DMS153 treated with DMSO at 0.1 percent for 48 hours (cell line): ENCODE results near the gene ST6GALNAC6.

Experiments
- DNase-seq: peaks from one replicate; lab custom pipeline; 2025; ENCODE audit not compliant: unreplicated experiment; lab: John Stamatoyannopoulos, UW

ST6GALNAC6 gene, protein sequence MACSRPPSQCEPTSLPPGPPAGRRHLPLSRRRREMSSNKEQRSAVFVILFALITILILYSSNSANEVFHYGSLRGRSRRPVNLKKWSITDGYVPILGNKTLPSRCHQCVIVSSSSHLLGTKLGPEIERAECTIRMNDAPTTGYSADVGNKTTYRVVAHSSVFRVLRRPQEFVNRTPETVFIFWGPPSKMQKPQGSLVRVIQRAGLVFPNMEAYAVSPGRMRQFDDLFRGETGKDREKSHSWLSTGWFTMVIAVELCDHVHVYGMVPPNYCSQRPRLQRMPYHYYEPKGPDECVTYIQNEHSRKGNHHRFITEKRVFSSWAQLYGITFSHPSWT

DNA sequence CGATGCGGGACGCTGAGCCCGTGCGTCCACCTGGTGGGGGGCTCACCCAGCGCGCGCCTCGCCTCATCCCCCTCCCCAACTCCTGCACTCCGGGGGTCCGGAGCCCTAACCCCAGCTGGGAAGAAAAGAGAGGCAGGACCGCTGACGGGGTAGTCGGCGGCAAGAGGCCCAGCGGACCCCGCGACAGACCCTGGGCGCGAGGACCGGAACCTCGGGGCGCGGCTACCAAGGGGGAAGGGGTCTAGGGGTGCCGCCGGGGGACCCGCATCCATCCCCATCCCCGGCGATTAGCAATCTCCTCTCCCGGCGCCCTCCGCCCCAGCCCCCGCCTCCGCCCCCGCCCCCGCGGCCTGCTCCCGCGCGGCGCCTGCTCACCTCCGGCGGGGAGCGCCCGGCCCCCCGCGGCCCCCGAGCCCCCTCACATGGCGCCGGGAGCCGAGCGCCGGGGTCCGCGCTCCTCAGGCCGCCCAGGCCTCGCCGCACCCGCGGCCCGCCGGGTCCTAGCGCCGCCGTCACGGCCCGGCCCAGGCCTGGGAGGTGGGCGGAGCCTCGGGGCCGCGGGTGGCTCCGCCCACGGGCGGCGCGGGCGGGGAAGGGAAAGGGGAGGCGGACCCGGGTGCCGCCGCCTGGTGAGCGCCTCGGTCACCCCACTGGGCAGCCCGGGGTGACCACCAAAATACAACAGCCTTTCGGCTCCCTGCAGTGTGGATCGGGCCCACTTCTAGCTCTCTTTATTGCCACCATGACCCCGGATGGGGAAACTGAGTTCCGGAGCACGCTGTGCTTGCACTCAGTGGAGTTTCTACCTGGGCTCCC, at the start of gene ST6GALNAC6:
Gene ST6GALNAC6, minus strand, starts transcription at position 476 of the 816 bp plus-strand sequence. CDS start 1,622 bp downstream, outside the sequence.
- DNase-seq: peak; percentile 20

GRCh38 chr9:127947841-127948710, 48.7 kb upstream of the ST6GALNAC6 start:
- no peak for DNase-seq

DNA sequence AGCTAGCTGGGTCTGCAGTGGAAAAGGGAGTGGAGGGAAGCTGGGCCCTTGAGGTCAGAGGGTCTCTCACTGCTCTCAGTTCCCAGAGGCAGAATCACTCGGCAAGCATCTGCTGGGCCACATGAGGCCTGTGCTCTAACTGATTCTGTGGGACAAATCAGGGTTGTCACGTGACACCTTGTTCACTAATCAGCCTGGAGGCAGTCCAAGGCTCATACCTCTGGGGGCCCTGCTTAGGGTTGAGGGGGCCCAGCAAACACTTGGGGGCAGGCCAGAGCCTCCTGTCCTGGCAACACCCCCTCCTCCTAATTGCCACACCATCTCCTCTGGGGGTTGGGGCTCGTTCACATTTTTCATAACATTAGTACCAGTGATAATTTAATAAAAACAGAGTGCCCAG, 47.3 kb upstream of the ST6GALNAC6 start:
- DNase-seq: no peak

DNA sequence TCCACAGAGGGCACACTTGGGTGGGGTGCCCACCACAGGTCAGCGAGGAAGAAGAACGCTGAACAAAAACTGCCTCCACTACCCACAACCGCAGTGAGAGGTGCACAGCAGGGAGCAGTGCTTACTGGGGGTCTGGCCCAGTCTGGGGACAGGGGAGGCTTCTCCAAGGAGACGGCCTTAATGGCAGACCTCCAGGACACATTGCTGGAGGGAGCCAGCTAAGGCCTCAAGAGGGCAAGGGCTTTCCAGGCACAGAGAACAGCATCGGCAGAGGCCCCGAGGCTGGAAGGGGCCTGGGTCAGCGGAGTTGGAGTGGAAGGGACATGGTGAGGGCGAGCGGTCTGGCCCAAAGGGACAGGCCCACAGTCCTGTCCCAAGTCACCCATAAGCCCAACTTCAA, 46.5 kb upstream of the ST6GALNAC6 start:
- DNase-seq: no peak

- DNase-seq: no peak
Observed at GRCh38 chr9:127945338-127945737, 45.9 kb upstream of the ST6GALNAC6 start.

DNA sequence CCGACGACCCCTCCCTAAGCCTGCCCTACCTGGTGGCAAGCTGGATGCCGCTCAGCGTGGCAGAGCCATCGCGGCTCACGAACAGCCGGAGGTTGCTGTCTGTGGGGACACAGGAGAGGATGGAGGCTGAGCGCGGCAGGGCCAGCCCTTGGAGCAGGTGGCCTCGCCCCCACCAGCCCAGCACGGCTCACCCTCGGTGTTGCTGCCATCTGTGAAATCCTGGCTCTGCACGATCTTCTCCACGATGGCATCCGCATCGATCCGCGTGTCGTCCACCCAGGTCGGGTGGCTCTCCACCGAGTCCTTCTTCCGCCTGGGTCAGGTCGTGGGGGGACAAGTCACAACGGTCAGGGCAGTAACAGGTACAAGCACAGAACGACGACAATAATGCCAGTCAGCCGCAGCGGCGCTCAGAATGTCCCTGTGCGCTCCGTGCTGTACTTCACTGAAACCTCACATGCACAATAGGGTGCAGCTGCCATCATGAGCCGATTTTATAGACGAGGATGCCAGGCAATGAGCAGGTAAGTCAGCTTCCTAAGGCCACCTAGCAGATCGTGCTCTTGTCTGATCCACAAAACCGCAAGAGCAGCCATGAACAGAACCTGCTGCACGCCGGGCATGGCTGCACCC, 45.3 kb upstream of the ST6GALNAC6 start:
- no peak for DNase-seq

DNA sequence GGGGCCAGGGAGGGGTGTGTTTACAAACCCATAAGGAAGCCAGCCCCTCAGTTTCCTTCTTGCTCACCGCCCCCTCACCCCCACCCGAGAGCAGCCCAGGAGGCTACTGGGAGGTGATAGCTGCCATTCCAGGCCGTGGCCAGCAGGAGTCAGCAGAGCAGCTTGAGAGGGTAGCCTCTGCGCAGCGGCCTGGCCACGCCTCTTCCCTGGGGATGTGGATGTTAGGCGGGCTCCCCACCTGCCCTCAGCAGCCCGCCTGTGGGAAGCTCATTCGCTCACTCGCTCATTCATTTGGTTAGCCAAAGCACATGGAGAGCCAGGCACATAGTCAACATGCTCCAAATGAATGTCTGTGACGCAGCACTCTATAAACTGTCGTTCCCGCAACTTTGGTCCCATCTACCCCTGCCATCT, 44.3 kb upstream of the ST6GALNAC6 start:
- DNase-seq: peak; percentile 22

DNA sequence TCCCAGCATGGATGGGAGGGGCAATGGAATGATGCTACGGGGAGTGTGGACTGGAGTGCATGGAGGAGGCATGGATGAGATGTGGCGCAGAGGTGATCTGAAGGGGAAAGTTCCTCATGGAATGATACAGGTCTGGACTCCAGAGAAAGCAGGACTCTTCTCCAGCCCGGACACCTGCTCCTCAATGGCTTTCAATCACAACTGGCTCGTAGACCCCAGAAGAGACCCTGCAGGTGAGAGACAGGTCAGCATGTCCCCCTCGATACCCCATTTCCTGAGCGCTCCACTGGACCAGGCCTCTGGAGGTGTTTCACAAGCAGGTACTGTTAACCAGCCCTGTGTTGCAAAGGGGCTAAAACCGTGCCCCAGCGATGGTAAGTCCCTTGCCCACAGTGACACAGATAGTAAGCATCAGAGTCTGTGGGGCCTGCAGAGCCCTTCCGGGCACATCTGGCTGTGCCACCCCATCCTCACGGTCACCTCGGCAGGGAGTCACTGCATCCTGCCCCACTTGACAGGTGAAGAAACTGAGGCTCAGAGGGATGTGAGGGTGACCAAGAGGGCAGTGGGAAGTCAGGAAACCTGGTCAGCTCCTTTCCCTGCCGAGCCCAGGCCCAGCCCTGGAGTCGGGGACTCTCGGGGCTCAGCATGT, 43.7 kb upstream of the ST6GALNAC6 start:
- DNase-seq: no peak

DNA sequence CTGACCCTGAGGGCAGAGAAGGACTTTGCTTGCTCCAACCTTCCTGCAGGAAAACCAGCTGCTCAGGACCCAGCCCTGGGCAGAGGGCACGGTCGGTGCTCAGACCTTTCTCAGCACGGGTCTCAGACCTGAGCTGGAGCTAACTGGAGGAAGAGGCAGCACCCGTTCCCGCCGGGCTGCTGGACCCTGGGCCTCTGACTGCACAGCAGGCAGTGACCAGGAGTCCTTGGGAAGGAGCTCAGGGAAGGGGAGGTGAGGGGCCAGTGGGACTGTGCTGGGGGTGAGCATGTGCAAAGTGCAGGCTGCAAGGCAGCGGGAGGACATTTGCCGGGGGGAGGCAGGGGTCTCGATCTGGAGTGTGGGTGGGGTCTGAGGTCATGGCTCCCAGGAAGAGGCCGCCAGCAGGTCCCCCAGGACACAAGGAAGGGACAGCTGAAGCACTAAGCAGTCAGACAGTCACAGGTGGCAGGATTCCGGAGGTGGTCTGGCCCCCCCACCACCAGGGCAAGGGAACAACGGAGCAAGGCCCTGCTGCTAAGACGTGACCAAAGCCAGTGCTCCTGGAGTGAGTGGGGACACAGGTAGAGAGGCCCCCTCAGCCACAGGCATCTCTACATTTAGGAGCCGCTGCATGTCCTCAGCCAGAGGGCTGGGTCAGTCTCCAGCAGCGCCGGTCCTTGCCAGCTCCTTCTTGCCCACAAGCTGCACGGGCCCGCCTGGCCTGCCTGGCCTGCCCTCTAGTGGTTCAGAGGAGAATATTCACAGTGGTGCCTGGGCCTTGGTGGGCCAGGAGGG, 43.0 kb upstream of the ST6GALNAC6 start:
- DNase-seq: no peak

DNA sequence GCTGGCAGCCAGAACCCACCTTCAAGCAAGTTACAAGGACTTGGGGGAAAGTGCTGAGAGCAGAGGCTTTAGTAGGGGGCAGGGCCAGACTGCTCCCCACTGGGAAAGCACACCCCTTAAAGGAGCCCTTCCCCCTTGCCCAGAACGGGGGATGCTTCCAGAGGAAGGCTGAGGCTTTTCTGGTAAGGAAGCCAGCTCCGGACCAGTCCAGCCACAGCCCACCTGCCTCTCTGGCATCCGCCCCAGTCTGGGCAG, 42.5 kb upstream of the ST6GALNAC6 start:
- DNase-seq: no peak

- DNase-seq: no peak
Observed at GRCh38 chr9:127941062-127941960, 41.9 kb upstream of the ST6GALNAC6 start.

- no peak for DNase-seq
Observed at GRCh38 chr9:127940593-127940992, 41.2 kb upstream of the ST6GALNAC6 start.

- no peak for DNase-seq
Observed at GRCh38 chr9:127938298-127938690, 38.9 kb upstream of the ST6GALNAC6 start.

GRCh38 chr9:127937388-127938297, 38.2 kb upstream of the ST6GALNAC6 start, which contains the start of gene DPM2:
Gene DPM2 (minus strand): TSS chr9:127937854. CDS start chr9:127937820, 34 bp downstream.
- DNase-seq: peak; percentile 74

DNA sequence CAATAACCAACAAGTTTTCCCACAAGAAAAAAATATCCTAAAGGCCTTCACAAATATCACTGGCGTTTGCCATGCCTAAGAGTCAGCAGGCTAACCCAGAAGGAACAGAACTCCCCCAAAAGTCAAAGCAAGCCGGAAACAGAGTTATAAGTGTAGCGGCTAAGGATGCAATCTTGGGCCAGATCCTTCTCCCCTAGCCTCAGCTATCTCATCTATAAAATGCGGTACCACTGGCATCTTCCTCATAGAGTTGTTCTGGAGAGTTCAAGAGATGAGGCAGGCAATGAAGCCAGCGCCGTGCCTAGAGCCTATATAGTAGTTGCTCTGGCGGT, 37.6 kb upstream of the ST6GALNAC6 start:
- no peak for DNase-seq

GRCh38 chr9:127936347-127936852, 37.0 kb upstream of the ST6GALNAC6 start:
- DNase-seq: no peak

GRCh38 chr9:127935765-127936221, 36.4 kb upstream of the ST6GALNAC6 start:
- no peak for DNase-seq
